ENCODE data around the gene TOX3. TPM values are rescaled to one million over a fixed set of nuclear protein-coding genes. Genes with fewer than 3 reads are reported as not detected.

The TOX3 gene
- total and polyA plus RNA-seq, 2 experiments from 2014 or later = not detected

- no peaks in the 10 kb centered on the region for H3K9me3 ChIP-seq (ENCODE audit: low read depth)
- no peak overlapping the region for H3K4me2 ChIP-seq (ENCODE audit: unreplicated experiment)
- H2AFZ ChIP-seq = no peak overlapping the region
- H3K4me3 ChIP-seq = no peak overlapping the region
- no peak for DNase-seq
- in situ Hi-C loops (cut with MboI) = no loop called here
- no peaks in the 10 kb centered on the region for H3K4me1 ChIP-seq (ENCODE audit: insufficient read depth)
- H3K27me3 ChIP-seq (replicated peaks; ENCODE audit: insufficient read depth) = no peaks in the 10 kb centered on the region
- TF ChIP-seq EZH2 (IDR thresholded peaks at IDR 0.05; ENCODE audit: insufficient read depth, poor library complexity, severe bottlenecking) (no peak), EZH2phosphoT487 (IDR thresholded peaks at IDR 0.05; ENCODE audit: insufficient read depth, low read depth) (no peak)
- WGBS, 2 experiments (ENCODE audit: low coverage in 1 of 2, low lambda C conversion rate in 2 of 2, missing lambda C conversion rate in 2 of 2) = 4 to 9% methylated on average over 1 of the region's 1 CpG
- H3K9me2 ChIP-seq (ENCODE audit: insufficient read depth) = no peaks in the 10 kb centered on the region
- no peak overlapping the region for H3K9ac ChIP-seq
- no peaks in the 10 kb centered on the region for H3K36me3 ChIP-seq (ENCODE audit: low read depth)
- H3K79me2 ChIP-seq (ENCODE audit: insufficient read depth) = no peaks in the 10 kb centered on the region
- no peak overlapping the region for H3K27ac ChIP-seq
- H4K20me1 ChIP-seq (ENCODE audit: insufficient read depth) = no peaks in the 10 kb centered on the region
- no peaks in the 10 kb centered on the region for H3F3A ChIP-seq (ENCODE audit: insufficient read depth)
These were observed 8.4 kb downstream of the TOX3 start for GRCh38 chr16:52538511-52538910.

DNA sequence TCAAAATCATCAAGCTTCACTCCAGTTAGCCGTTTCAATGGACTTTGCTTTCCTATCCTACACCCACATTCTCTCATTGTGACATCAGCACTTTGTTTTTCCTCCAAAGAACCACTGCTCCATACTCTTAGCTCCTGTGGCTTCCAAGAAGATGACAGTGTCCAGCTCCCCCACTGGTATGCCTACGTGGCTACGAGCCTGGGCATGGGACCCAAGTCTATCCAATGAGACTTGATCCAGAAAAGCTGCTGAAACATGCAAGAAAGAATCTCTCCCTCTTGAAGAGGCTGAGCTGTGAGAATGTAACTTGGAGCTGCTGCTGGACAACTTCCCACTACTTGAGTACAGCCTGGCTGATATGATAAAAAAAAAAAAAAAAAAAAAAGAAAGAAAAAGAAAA lies 9.4 kb downstream of the TOX3 start:
- WGBS, 2 experiments (ENCODE audit: low coverage in 1 of 2, low lambda C conversion rate in 2 of 2, missing lambda C conversion rate in 2 of 2) = 2% methylated on average over 3 of the region's 3 CpGs
- TF ChIP-seq EZH2 (IDR thresholded peaks at IDR 0.05; ENCODE audit: insufficient read depth, poor library complexity, severe bottlenecking) (no peak), EZH2phosphoT487 (IDR thresholded peaks at IDR 0.05; ENCODE audit: insufficient read depth, low read depth) (no peak)
- in situ Hi-C loops (cut with MboI) = no loop called here

GRCh38 chr16:52535076-52535475 lies 11.9 kb downstream of the TOX3 start:
- Histone ChIP-seq H3K79me2 (ENCODE audit: insufficient read depth) (no peaks in the 10 kb centered on the region), H3K27me3 (replicated peaks; ENCODE audit: insufficient read depth) (no peaks in the 10 kb centered on the region), H3K36me3 (ENCODE audit: low read depth) (no peaks in the 10 kb centered on the region), H3K4me1 (ENCODE audit: insufficient read depth) (no peaks in the 10 kb centered on the region), H3F3A (ENCODE audit: insufficient read depth) (no peaks in the 10 kb centered on the region), H4K20me1 (ENCODE audit: insufficient read depth) (no peaks in the 10 kb centered on the region), H3K9me3 (ENCODE audit: low read depth) (no peaks in the 10 kb centered on the region), H3K9me2 (ENCODE audit: insufficient read depth) (no peaks in the 10 kb centered on the region), H2AFZ (no peak overlapping the region), H3K4me3 (no peak overlapping the region), H3K27ac (no peak overlapping the region), H3K9ac (no peak overlapping the region), H3K4me2 (ENCODE audit: unreplicated experiment) (no peak overlapping the region)
- WGBS, 2 experiments (ENCODE audit: low coverage in 1 of 2, low lambda C conversion rate in 2 of 2, missing lambda C conversion rate in 2 of 2) = 12 to 17% methylated on average over 3 of the region's 3 CpGs
- TF ChIP-seq EZH2phosphoT487 (IDR thresholded peaks at IDR 0.05; ENCODE audit: insufficient read depth, low read depth) (no peak), EZH2 (IDR thresholded peaks at IDR 0.05; ENCODE audit: insufficient read depth, poor library complexity, severe bottlenecking) (no peak)
- in situ Hi-C loops (cut with MboI) = no loop called here
- DNase-seq = no peak

More for the DNA sequence above, 9.4 kb downstream of the TOX3 start:
- no peak for DNase-seq
- Histone ChIP-seq H3K9ac (no peak overlapping the region), H3K4me2 (ENCODE audit: unreplicated experiment) (no peak overlapping the region), H2AFZ (no peak overlapping the region), H3F3A (ENCODE audit: insufficient read depth) (no peaks in the 10 kb centered on the region), H3K36me3 (ENCODE audit: low read depth) (no peaks in the 10 kb centered on the region), H3K4me1 (ENCODE audit: insufficient read depth) (no peaks in the 10 kb centered on the region), H3K9me2 (ENCODE audit: insufficient read depth) (no peaks in the 10 kb centered on the region), H3K27me3 (replicated peaks; ENCODE audit: insufficient read depth) (no peaks in the 10 kb centered on the region), H3K27ac (no peak overlapping the region), H3K4me3 (no peak overlapping the region), H4K20me1 (ENCODE audit: insufficient read depth) (no peaks in the 10 kb centered on the region), H3K9me3 (ENCODE audit: low read depth) (no peaks in the 10 kb centered on the region), H3K79me2 (ENCODE audit: insufficient read depth) (no peaks in the 10 kb centered on the region)

DNA sequence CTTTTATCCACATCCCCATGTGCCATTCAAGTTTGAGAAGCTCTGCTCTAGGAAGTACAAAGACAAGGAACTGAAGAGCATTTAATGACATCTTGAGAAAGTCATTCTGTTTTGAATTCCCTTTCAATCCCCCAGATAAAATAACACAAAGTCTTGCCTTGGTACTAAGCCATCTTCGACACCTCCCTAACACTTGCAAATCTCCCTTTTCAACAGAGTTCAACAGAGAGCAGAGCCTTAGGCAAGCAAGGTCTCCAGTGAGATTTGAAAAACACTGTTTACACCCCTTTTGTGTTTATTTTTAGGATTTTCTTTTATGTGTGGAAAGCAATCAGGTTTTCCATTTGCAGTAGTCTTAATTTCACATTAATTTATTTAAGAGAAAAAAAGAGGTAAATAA lies 13.6 kb downstream of the TOX3 start:
- TF ChIP-seq EZH2phosphoT487 (IDR thresholded peaks at IDR 0.05; ENCODE audit: insufficient read depth, low read depth) (no peak), EZH2 (IDR thresholded peaks at IDR 0.05; ENCODE audit: insufficient read depth, poor library complexity, severe bottlenecking) (no peak)
- Histone ChIP-seq H3K79me2 (ENCODE audit: insufficient read depth) (no peaks in the 10 kb centered on the region), H3K4me3 (no peak overlapping the region), H3K9ac (no peak overlapping the region), H3F3A (ENCODE audit: insufficient read depth) (no peaks in the 10 kb centered on the region), H3K36me3 (ENCODE audit: low read depth) (no peaks in the 10 kb centered on the region), H3K4me2 (ENCODE audit: unreplicated experiment) (no peak overlapping the region), H3K9me3 (ENCODE audit: low read depth) (no peaks in the 10 kb centered on the region), H4K20me1 (ENCODE audit: insufficient read depth) (no peaks in the 10 kb centered on the region), H3K9me2 (ENCODE audit: insufficient read depth) (no peaks in the 10 kb centered on the region), H3K27ac (no peak overlapping the region), H2AFZ (no peak overlapping the region), H3K4me1 (ENCODE audit: insufficient read depth) (no peaks in the 10 kb centered on the region), H3K27me3 (replicated peaks; ENCODE audit: insufficient read depth) (no peaks in the 10 kb centered on the region)
- DNase-seq = no peak
- in situ Hi-C loops (cut with MboI) = no loop called here
- 12 to 19% methylated on average over 1 of the region's 1 CpG for WGBS, 2 experiments (ENCODE audit: low coverage in 1 of 2, low lambda C conversion rate in 2 of 2, missing lambda C conversion rate in 2 of 2)

DNA sequence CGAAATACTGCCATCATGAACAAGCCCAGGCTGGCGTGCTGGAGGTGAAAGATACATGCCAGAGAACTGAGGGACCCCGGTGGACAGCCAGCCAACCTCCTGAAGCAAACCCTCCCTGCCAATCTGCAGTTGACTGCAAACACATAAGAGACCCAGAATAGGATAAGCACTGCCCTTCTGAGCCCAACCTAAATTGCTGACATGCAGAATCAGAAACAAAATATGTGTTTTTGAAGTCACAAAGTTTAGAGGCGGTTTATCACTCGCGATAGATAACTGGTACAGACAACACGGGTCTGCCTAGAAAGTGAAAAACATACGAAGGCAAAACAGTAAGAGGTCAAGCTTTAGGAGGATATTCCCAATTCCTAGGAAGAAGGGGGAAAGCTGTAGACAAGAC lies 14.6 kb downstream of the TOX3 start:
- no peak overlapping the region for H3K27ac ChIP-seq
- no peaks in the 10 kb centered on the region for H4K20me1 ChIP-seq (ENCODE audit: insufficient read depth)
- no peaks in the 10 kb centered on the region for H3K36me3 ChIP-seq (ENCODE audit: low read depth)
- H3F3A ChIP-seq (ENCODE audit: insufficient read depth) = no peaks in the 10 kb centered on the region
- no peak overlapping the region for H3K4me2 ChIP-seq (ENCODE audit: unreplicated experiment)
- TF ChIP-seq EZH2phosphoT487 (IDR thresholded peaks at IDR 0.05; ENCODE audit: insufficient read depth, low read depth) = no peak
- no peak for TF ChIP-seq EZH2 (IDR thresholded peaks at IDR 0.05; ENCODE audit: insufficient read depth, poor library complexity, severe bottlenecking)
- H3K79me2 ChIP-seq (ENCODE audit: insufficient read depth) = no peaks in the 10 kb centered on the region
- H3K9me3 ChIP-seq (ENCODE audit: low read depth) = no peaks in the 10 kb centered on the region
- H3K4me1 ChIP-seq (ENCODE audit: insufficient read depth) = no peaks in the 10 kb centered on the region
- no peak overlapping the region for H3K9ac ChIP-seq
- no peaks in the 10 kb centered on the region for H3K9me2 ChIP-seq (ENCODE audit: insufficient read depth)
- H3K4me3 ChIP-seq = no peak overlapping the region
- DNase-seq = no peak
- in situ Hi-C loops (cut with MboI) = no loop called here
- WGBS, 2 experiments (ENCODE audit: low coverage in 1 of 2, low lambda C conversion rate in 2 of 2, missing lambda C conversion rate in 2 of 2) = 35 to 37% methylated on average over 8 of the region's 8 CpGs
- no peak overlapping the region for H2AFZ ChIP-seq
- no peaks in the 10 kb centered on the region for H3K27me3 ChIP-seq (replicated peaks; ENCODE audit: insufficient read depth)
